Stimulated activated CD8-positive, alpha-beta memory T cell treated with anti-CD3 and anti-CD28 coated beads, Interleukin-7, amount 100 ng/mL, for 24 hours (primary cell): ENCODE measurements around the gene S100A2.

ENCODE experiments used
- DNase-seq: peaks from one replicate; pipeline ENCODE4 v3.0.0-alpha.2; 2020; ENCODE audit warnings: low read depth

S100A2 gene

GRCh38 chr1:153544453-153545066, 21.1 kb downstream of the S100A2 start:
- no peak for DNase-seq

- no peak for DNase-seq
Observed at GRCh38 chr1:153543736-153544135, 21.9 kb downstream of the S100A2 start.

DNA sequence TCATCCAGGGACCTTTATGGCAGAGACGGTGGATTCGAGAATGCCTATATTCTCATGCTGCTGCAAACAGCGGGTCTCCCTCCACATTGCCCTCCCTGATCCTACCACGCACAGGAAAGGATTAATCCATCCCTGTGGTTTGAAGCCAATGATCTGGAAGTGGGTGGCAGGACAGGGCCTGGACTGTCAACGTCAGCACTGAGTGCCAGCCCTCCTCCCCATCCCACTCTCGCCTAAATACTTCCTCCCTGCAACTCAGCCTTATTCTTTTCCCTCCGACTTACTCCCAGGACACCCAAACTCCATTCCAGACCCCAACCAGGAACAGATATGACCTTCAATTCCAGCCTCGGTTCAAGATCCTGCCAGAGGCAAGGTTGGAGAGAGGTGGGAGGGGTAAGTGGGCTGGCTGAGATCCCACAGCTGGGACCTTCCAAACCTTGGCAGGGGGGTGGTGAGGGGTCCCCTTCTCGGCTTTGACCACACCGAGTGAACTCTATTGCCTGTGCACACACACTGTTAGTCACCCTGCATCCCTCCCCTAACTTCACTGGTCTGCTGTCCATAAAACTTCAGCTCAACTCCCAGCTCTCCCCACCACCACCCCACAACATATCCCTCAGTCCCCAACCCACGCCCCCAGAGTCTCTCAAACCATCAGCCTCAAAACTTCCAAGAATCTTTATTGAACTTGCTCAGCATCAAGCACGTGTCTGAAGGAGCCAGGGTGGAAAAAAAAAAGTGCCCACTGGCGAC, 22.5 kb downstream of the S100A2 start:
- DNase-seq = no peak

- no peak for DNase-seq
Observed at GRCh38 chr1:153541641-153542590, 23.7 kb downstream of the S100A2 start.

DNA sequence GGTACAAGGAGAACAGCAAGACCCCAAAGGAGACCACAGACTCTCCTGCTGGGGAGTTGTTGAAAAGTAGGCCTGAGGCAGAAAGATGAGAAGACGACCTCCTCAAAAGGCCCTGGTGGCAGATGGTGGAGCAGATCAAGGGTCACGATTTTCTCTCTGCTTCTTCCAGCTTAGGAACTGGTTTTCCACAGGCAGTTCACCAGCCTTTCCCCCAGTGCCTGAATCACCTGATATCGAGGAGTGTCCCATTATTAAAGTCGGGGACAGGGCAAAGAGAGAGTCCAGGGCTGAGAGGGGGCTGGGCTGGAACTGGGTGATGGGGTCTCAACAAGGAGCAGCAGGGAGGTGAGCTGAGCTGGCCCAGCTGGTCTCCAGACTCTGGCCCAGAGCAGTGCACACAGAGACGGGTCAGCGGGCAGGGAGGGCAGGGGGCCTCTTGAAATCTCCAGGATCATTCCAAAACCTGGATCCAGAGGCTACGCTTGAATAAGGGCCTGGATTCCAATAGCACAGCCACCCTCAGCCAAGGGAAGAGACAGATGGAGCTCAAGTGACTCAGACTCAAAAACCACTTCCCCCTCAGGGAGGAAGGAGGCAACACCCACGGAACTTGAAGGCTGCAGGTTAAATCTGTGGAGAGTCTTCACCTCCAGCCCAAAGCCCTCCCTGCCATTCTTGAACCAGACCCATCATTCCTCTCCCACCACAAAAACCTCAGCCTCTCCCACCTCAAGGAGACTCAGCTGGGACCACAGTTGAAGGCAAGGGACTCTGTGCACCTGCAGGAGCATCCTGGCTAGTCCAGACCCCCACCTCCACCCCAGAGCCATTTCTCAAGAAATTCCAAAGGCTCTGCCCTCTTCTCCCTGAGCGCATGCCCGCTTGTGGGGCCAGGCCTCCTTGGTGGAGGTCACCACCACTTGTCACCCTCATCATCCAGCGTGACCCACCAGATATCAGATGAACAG, 25.0 kb downstream of the S100A2 start, which contains the start of gene S100A5:
S100A5 (minus strand) TSS at position 541 of the 968 bp plus-strand sequence. CDS start 743 bp downstream, outside the sequence.
- no peak for DNase-seq

GRCh38 chr1:153539395-153540093, 26.1 kb downstream of the S100A2 start:
- no peak for DNase-seq

GRCh38 chr1:153538315-153538821, 27.3 kb downstream of the S100A2 start:
- DNase-seq = no peak

GRCh38 chr1:153537376-153537730, 28.3 kb downstream of the S100A2 start:
- no peak for DNase-seq

GRCh38 chr1:153536671-153537375, 28.8 kb downstream of the S100A2 start:
- no peak for DNase-seq

GRCh38 chr1:153536012-153536670, 29.5 kb downstream of the S100A2 start:
- DNase-seq = peak; percentile 76

- DNase-seq = no peak
Observed at GRCh38 chr1:153535242-153536011, 30.2 kb downstream of the S100A2 start, which contains the start of gene S100A6. S100A6 (minus strand) TSS chr1:153535991; CDS start chr1:153535339, 652 bp downstream.

- DNase-seq = no peak
Observed at GRCh38 chr1:153534925-153535241, 30.8 kb downstream of the S100A2 start.

GRCh38 chr1:153534226-153534924, 31.3 kb downstream of the S100A2 start:
- DNase-seq = no peak

DNA sequence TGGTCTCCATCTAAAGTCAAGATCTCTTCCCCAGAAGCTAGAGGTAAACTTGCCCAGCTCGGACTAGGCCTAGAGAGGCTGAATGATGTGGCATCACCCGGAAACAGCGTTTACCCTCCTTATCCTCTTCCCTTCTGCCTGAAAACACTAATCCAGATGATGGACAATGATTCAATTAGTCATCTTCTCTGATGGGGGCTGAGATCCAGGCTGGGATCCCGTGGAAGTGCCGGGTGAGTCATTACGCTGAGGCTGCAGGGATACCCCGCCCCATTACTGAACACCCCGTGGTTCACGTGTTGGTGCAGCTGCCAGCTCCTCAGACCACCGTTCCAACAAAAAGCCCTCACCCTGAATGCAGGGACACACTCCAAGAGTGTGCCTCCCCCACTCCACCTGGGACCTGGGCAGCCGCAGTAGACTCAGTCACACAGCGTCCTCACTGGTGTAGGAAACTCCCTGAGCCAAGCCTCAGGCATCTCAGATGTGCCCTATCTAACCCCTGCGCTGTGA, 31.9 kb downstream of the S100A2 start:
- no peak for DNase-seq

DNA sequence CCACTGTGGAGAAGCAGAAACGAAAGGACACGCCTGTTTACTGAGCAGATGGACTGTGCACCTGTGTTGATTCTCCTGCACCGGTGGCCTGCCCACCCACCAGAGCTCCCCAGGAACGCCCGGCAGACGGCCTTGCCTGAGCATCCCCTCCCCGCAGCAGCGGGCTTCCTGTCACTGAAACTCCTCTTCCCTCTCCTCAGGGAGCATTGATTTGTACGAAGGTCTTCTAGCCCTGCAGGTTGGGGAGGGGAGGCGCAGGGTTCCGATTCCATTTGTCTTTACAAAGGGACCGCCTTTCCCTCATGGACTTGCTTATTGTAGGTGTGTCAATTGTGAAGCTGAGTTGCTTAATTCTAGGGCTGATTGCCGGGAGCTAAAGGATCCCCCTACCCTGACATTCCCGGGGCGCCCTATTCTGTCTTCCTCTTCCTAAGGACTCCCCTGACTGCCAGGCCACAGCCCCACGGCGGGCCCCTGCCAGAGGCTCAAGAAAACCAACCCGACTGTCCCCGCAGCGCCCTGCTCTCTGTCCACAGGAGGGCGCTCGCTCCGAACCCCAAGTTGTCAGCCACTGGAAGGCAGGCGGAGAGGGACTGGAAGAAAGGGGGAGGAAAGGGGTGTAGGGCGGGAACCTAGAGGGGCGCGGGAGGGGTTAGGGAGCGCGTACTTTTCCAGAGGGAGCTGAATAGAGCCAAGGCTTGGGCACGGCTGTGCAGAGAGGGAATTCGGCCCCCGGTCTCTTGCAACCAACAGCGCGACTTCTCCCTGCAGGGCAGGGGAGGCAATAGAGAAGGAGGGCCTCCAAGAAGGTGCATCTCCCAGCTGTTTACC, 32.7 kb downstream of the S100A2 start:
- peak; percentile 63 for DNase-seq

GRCh38 chr1:153532181-153532580, 33.5 kb downstream of the S100A2 start:
- no peak for DNase-seq

GRCh38 chr1:153531638-153532037, 34.0 kb downstream of the S100A2 start:
- no peak for DNase-seq
